Subcutaneous adipose tissue (tissue), 4 donors: ENCODE data around the gene FOXK2. TPM values are rescaled to one million over a fixed set of nuclear protein-coding genes. Genes with fewer than 3 reads are reported as not detected.

Experiments used
- CTCF ChIP-seq: fragments of 450-650 bp; IDR thresholded peaks from one replicate; pipeline ENCODE4 v1.5.1; 2016; ENCODE audit warnings: low read depth, mild to moderate bottlenecking, control low read depth, antibody characterized with exemption, moderate library complexity
- total RNA-seq, 4 donors: library from RNA; depleted of rRNA; stranded (reverse); fragments of >200 nt; gene quantifications; one replicate each; pipeline ENCODE4 v1.1.0, GENCODE V29; 2016

FOXK2 gene
- total RNA-seq, 4 donors from 2014 or later = 22.0 to 42.2 (median 35.0) TPM

- TF ChIP-seq CTCF = no peak
Measured at GRCh38 chr17:82567286-82567685, 47.8 kb downstream of the FOXK2 start.

GRCh38 chr17:82568997-82569393 is 49.5 kb downstream of the FOXK2 start:
- TF ChIP-seq CTCF = no peak

- no peak for TF ChIP-seq CTCF
Measured at GRCh38 chr17:82569621-82570020, 50.1 kb downstream of the FOXK2 start.

- TF ChIP-seq CTCF = no peak
Measured at GRCh38 chr17:82570277-82570676, 50.7 kb downstream of the FOXK2 start.

GRCh38 chr17:82571855-82572254 is 52.3 kb downstream of the FOXK2 start:
- no peak for TF ChIP-seq CTCF

GRCh38 chr17:82574041-82574440 is 54.5 kb downstream of the FOXK2 start:
- no peak for TF ChIP-seq CTCF

GRCh38 chr17:82577300-82577699 is 57.8 kb downstream of the FOXK2 start:
- TF ChIP-seq CTCF = no peak
